Brain pericyte (primary cell): ENCODE measurements around the gene MTCL1.

ENCODE experiments used
- DNase-seq: peaks from one replicate; pipeline ENCODE4 v3.0.0-alpha.2; 2012; ENCODE audit warnings: low read depth, low spot score

The MTCL1 gene

DNA sequence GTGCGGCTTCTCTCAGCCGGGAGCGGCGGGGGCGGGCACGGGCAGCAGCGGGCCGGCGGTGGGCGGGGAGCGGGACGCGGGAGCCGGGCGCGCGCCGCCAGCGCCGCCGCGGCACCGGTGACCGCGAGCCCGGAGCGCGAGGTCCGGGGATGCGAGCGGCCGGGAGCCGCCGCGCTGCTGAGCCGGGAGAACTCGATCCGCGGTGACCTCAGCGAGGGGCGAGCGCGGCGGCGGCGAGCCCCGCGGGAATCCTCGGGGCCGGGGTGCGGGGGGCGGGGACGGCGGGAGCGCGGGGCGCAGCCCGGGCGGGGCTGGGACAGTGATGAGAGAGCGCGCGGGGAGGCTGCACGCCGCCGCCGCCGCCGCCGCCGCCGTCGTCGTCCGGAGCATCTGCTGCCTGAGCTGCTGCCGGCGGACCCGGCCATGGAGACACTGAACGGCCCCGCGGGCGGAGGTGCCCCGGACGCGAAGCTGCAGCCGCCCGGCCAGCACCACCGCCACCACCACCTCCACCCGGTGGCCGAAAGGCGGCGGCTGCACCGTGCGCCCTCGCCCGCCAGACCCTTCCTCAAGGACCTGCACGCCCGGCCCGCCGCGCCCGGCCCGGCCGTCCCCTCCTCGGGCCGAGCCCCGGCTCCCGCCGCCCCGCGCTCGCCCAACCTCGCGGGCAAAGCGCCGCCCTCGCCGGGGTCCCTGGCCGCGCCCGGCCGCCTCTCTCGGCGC lies at the start of gene MTCL1:
MTCL1 (plus strand) TSS at position 319 of the 723 bp plus-strand sequence; CDS start at position 424, 105 bp downstream.
- no peak for DNase-seq

DNA sequence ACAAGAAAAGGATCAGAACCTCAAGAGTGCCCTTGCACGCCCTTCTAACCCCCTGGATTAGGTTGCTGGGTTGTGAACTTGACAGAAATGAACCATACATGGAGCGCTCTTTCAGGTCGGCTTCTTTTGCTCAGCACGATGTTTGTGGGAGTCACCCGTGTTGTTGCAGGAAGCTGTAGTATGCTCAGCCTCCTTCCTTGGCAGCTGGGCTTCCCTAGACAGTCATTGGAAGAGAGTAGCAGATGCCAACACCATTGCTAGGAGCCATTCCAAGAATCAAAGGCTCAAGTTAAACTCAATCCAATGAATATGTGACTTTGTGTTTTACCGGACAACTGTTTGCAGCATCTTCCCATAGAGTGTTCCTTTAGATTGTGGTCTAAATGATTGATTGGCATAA lies 49.1 kb upstream of the MTCL1 start:
- DNase-seq: no peak

DNA sequence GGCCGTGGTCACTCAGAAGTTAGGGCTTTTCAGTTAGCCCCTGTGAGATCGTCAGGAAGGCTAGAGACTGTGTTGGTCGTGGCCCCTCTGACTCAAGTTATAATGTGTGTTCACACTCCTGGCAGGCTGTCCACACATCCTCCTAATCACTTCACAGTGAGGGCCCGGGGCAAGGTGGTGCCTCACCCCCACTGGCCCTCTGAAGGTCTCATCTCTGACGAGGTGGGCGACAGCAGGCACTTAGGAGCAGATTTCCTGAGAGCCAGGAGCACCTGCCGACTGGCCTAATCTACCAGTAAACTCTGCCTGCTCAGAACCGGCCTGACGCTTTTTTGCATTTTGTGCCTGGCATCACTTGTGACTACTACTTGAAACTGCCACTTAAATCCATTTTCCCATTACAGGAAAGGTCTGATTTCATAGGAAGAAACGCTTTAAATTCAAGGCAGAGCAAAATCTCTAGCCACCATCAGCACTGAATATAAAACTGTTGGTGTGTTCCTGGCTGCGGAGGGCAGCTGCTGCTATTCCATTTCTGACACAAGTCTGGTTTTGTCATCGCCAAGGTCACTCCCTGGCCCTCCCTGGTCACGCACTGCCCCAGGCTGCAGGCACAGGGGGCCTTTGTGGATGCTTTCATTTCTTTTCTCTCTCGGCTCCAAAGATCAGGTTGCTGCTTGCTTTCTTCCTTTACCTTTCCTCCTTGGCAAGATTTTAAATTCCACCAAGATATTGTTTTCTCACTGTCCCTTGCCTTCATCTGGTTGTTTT lies 48.1 kb upstream of the MTCL1 start:
- no peak for DNase-seq

DNA sequence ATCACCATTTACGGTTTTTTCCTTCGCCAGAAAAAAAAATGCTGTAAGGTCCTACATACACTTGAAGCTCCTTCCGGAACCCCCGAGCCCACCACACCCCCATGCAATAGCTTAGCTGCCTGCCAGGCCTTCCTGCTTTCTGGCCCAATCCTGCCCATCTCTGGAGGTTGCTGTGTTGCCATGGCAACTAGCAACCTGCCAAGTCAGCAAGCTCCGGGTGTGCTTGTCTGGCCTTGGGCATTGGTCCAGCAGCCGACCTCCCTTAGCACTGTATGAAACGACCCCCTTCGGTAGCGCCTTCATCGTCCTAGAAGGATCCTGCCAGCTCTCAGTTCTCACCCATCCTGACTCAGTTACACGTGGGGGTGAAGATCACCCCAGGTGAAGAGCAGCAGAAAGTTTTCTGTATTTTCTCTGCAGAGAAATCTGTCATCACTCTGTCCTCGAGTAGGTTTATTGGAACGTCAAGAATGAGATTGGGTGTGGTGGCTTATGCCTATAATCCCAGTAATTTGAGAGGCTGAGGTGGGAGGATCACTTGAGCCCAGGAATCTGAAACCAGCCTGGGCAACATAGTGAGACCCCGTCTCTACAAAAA lies 47.4 kb upstream of the MTCL1 start:
- DNase-seq: no peak

DNA sequence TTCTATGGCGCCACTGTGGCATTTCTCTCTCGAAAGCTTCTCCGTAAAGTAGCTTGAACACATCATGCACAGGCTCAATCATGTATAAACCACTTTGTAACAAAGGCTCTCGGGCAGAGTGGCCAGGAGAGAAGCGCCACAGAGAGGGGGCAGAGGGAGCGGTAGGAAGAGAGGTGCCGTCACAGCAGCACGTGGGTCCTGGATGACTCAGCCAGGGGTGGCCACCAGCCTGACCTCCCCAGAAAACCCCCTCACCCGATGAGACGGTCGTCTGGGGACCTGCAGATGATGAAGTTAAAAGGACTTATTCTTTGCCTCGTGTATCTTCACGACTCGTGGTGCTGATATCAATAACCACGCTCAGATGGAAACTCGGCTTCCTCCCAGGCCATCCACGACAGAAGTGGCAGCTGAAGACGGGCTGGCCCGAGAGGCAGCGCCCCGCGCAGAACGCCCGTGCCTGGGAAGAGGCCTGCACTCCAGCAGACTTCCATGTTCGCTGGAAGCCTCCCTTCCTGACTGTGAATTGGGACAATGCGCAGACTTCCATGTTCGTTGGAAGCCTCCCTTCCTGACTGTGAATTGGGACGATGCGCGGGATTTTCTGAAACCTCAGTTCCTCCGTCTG lies 46.4 kb upstream of the MTCL1 start:
- no peak for DNase-seq

DNA sequence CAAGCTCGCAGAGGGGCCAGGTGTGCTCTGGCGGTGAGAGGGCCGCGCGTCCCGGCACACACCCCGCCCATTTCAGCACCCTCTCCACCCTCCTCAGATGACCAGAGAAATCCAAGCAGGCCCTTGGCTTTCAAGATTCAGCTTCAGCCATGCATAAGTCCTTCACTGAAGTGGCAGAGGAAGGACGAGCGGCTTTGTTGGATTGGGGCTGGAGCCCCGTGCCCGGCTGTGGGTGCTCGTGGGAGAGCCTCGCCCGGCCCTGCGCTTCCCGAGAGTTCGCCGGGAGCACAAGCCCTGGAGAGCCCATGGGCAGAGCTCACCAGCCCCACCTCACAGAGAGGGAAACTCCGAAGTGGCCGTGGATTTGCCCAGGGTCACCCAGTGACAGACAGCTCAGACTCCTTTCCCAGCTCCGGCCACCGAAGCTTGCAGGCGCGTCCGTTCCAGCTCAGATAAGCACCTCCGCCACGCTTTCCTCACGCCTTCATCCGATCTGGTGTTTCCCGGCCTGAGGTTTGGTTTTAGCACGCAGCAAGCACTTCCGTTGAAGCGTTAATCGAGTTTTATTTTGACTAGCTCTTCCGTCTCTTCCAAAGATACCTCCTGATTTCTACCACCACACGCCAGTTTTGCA lies 45.6 kb upstream of the MTCL1 start:
- DNase-seq: no peak

DNA sequence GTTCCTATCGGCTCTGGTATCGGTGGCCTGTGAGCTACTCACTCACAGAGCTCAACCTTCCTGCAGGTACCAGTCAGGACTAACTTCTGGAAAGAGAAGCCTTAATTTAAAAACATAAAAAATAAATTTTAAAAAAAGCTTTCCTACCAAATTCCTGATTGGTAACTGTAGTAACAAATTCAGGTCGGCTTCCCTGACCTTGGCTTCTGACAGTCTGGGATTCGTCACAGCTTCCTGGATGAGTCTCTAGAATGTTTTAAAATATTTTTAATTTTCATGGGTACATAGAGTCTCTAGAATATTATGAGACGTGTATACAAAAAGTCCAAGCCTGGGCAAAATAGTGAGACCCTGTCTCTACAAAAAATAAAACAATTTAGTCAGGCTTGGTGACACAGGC lies 45.0 kb upstream of the MTCL1 start:
- DNase-seq: no peak

DNA sequence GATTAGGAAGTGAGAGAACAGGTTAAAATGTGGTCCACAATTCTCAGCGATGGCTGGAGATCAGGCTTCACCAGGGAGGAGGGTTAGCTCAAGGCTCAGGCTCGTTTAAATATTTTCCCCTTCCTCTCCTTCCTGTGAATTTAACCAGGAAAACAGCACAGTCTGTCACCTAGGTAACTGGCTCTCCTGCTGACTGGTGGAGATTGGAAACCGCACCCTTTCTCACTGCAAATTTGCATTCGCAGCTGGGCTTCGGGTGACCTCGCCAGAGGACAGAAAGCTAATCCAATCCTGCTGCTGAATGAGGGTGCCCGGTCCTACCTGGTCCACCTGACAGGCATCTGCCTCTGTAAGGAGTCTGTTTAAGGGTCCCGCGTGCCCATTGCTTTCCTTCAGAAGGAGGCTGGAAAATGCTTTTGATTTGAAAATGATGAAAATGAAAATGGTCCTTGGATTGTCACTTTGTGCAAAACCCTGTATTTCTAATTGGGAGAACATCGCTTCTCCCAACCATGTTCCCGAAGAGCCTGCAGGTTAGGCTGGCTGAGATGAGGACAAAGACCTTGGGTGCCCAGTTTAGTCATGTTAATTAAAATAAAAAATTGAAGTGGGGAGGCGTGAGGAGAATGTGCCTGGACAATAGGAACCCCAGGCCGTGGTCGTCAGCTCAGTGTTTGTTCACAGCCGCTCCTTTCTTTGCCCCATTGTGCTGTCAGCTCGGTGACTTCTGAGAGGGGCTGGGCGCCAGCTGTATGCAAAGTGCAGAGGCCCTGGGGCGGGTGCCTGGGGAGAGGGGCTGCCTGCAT lies 43.4 kb upstream of the MTCL1 start:
- no peak for DNase-seq

DNA sequence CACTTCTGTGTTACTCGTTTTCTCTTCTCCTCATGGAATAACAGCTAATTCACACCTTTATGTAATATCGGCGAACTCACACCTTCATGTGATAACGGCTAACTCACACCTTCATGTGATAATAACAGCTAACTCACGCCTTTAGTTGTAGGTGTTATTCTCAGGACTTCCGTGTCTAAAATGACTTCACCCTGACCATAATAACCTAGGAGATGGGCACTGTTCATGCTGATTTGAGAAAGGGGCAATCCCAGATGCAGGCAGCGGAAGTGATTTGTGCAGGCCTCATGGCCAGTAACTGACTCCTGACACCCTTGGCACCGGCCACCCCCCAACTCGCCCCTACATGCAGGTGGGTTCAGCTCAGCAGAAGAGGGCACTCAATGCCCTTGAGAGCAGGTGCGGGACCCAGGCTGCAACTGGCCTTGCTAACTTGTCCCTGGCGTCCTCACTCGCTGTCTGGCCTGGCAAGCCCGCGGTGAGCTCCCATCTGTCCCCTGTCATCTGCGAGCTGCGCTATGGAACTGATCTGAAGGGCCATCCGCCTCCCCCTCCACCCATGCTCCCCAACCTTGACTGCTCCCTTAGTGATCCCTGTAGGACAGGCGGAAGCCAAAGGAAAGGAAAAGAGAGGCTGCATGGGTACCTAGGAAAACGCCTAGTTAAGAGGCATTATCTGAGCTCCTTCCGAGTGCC lies 42.6 kb upstream of the MTCL1 start:
- no peak for DNase-seq

DNA sequence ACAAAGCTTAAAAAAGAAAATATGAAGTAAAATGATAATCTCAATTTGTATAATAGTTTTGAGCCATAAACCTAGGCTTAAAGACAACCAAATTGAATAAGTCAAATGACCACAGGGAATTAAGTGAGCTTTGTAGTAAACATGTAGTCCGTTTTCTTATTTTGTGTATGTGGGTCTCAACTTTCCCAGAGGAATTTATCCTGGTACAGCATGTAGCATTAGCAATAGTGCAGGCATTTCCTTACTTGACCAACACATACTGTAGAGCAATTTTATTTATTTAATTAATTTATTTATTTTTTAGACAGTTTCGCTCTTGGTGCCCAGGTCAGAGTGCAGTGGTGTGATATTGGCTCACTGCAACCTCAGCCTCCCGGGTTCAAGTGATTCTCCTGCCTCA lies 37.5 kb upstream of the MTCL1 start:
- no peak for DNase-seq

DNA sequence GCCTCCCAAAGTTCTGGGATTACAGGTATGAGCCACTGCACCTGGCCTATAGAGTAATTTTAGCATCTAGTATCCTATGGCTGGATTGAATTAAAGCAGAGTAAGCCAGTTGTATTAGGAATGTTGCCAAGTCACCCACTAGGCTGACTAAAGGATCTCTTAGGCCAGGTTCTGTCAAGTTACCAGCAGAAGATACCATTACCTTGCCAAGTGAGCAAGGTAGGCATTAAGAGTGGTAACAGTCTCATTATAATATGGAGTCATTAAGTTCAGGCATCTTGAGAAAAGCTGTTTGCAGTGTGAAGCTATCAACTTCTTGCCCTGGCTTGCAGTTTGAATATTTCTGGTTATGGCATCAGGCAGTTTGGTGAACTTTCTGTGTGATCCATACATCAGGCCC lies 37.0 kb upstream of the MTCL1 start:
- DNase-seq: no peak

DNA sequence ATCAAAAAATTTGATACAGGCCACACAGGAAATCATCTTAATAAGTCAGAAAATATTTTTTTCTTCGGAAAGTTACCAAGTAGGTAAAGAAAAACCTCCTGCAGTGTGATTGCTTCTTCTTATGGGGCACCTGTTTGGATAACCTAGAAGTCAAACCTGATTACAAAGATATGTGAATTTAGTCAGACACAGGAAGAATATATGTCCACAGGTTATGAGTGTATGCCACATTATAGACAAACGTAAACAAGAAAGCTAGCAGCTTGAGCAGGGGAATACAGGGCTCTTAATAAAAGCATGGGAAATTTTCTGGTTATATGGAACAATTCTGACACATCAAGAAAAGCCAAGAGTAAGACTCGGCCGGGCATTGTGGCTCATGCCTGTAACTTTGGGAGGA lies 35.8 kb upstream of the MTCL1 start:
- DNase-seq: no peak

DNA sequence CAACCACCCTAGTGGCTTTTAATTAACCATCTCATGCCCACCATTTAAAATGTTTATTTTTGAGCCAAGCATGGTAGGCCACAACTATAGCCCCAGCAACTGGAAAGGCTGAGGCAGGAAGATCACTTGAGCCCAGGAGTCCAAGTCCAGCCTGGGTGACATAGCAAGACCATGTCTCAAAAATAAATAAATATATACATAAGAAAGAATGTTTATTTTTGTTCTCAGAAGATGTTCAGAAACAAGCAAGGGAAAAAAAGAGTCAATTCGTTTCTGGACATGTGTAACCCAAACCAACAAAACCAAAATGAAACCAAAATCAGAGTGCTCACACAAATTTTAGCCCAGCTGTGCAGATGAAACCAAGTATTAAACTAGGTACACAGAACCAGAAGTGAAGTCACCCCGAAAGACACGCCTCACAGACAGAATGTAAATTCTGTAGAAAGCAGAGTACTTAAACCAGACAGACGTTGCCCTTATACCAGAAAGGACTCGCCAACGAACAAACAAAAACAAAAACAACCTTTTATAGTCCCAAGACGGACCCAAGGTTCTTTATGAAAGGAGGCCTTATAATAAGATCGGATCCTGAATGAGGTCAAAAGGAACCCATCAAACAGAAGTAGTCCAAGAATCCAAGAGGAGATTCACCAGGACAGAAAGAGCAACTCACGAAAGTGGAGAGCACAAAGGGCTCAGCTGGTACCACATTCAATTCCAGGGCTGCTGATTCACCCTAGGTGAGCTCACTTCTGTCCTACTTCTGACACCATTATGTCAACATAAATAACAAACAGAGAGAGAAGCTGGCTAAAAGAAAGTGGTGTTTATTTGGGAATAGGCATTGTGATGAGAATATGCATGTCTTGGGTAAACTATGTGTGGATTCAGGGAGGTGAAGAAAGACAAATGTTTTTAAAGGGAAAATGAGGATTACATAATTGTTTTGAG lies 31.8 kb upstream of the MTCL1 start:
- DNase-seq: no peak

DNA sequence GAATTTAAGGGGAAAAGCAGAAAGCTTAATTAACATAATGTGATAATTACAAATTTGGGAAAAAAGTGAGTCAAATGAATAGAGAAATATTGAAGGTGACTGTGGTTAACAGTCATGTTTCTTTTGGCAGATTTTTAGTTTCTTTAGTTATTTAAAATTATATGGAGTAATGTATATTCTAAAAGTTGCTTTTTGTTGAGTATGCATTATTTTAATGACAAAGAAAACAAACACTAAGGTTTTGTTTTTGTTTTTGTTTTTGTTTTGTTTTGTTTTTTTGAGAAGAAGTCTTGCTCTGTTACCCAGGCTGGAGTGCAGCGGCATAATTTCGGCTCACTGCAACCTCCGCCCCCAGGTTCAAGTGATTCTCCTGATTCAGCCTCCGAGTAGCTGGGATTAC lies 30.3 kb upstream of the MTCL1 start:
- DNase-seq: no peak

DNA sequence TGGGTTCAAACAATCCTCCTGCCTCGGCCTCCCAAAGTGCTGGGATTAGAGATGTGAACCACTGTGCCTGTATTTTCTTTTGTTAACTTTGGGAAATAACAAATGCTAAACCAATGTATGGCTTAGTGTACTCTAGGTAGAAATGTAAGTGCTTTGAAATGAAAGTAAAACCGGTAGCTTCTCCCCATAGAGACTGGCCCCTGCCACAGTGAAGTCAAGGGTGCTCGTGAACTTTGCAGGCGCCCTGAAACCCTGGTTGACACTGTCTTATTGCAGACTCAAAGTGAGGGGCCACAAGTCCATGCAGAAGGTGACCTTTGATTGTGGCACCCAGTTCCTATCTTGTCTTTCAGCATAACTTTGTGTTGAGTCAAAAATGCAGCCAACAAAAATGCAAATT lies 24.2 kb upstream of the MTCL1 start:
- no peak for DNase-seq

DNA sequence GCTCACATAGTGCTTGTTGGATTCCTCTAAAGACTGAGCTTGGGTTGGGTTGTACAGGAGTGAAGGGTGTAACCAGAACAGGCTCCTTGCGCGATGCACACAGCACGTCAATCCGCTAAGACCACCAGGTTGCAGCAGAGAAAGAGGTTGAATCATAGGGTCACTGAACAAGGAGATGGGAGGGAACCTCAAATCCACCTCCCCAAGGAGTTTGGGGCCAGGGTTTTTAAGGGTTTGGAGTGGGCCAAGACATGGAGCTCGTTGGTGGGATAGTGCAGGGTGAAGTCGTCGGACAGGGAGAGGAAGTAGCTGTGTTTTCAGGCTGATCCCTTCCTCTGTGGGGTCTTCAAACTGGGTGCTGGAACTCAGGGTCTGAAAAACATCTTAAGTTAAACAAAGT lies 20.8 kb upstream of the MTCL1 start:
- no peak for DNase-seq

DNA sequence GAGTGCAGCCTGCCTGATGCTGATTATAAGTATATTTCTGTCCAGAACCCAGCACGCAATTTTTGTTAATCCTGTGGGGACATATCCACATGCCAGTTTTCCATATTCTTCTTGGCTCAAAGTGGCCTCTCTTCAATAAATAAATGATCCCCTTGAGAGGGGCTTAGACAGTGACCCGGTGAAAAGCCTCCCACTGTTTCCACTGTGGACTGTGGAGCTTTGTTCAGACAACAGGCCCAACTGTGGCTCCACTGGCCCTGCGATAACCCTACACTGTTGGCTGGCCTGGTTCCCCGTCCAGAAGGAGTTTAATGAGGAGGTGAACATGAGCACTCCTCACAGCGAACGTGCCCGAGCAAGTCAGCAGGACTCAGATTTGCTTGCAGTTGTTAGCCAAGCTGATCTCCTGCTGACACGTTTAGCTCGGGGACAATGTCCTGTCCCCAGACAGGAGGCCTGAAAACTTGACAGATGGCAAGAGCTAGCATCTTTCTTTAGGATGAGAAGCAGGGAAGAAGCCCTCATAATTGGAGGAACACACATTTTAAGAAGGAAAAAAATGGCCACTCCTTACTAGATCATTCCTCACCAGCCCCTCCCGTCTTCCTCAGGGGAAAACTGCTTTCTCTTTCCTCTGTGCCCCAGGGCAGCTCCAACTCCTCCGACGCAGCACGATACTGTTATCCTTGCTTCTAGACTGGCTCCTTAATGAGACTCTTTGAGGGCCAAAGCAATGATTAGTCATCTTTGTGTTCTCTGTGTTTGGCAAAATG lies 20.0 kb upstream of the MTCL1 start:
- peak; percentile 41 for DNase-seq

DNA sequence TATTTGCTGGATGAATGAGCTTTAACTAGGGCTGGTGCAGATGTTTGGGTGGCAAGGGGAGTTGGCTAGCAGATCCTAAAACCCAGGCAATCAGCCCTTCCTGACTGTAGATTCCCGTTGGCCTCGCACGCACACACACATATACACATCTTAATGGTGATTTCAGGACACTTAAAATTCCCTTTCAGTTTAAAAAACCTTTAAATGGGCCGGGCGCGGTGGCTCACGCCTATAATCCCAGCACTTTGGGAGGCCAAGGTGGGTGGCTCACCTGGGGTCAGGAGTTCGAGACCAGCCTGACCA lies 19.5 kb upstream of the MTCL1 start:
- no peak for DNase-seq

DNA sequence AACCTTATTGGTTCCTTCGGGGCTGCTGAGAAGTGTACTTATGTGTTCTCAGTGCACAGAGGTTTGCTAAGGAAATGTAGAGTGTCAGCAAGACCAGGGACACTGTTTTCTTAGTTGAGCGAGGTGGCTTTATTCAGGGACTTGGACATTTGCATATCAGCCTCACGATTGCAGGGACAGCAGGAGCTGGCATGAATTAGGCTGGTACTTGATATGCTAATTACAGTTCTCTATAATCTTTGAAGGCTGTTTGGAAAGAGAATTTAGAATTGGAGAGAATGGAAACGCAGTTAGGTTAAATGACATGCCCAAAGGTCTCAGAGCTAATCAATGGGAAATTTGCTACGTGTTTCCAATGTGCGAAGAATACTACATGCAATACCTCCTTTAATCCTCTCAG lies 18.7 kb upstream of the MTCL1 start:
- DNase-seq: no peak
